ENCODE measurements around the gene HOXB9.

GRCh38 chr17:48634493-48635208 is 8.5 kb upstream of the HOXB9 start:
- TF ChIP-seq CTCF (IDR thresholded peaks at IDR 0.05), result no peak
- no peak for TF ChIP-seq POLR2AphosphoS5 (IDR thresholded peaks at IDR 0.05; ENCODE audit: low read depth, low read length)

Measured in Panc1 (cell line).